NOMO-1 treated with dmso at 0.1 percent for 144 hours (cell line): Measurements from ENCODE around the gene GFRA1.

Source experiments
- DNase-seq: peaks from one replicate; lab custom pipeline; 2025; ENCODE audit not compliant: unreplicated experiment; lab: John Stamatoyannopoulos, UW

The GFRA1 gene

GRCh38 chr10:116163333-116164131 lies 109.5 kb downstream of the GFRA1 start:
- DNase-seq = no peak

GRCh38 chr10:116162851-116163250 lies 110.2 kb downstream of the GFRA1 start:
- no peak for DNase-seq

DNA sequence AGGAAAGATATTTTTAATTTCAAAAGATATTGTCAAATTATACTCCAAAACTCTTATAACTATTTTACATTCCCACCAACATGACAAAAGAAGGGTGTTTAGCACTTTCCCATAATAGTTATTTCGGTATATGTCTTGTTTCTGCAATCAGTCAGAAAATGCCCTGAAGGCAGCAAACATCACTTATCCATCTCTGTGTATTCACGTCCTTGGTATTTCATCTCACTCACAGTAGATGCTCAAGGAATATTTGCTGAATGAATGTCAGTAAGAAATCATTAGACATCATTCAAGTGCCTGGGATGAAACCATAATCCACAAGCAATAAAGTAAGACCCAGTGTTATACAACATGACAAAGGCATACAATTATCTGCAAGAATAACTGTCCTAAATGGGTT lies 112.7 kb downstream of the GFRA1 start:
- DNase-seq = no peak

GRCh38 chr10:116159197-116159596 lies 113.8 kb downstream of the GFRA1 start:
- DNase-seq = no peak

GRCh38 chr10:116158036-116158435 lies 115.0 kb downstream of the GFRA1 start:
- DNase-seq = no peak

DNA sequence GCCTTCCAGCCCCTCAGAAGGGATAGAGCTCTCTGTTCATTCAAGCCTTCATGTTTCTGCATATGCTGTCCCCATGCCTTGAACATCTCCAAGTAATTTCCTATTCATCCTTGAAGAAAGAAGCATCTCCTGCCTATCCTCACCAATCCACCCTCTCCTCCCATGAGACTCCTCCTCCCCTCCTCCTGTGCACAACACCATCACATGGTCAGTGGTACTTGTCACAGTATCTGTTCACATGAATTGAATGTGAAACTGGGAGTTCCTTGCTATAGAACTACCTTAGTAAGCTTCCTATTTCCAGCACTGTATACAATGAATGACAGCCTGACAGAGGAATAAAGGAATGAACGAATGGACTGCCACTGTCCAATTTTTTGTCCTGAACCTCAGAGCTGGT lies 115.5 kb downstream of the GFRA1 start:
- no peak for DNase-seq

GRCh38 chr10:116156819-116157218 lies 116.2 kb downstream of the GFRA1 start:
- no peak for DNase-seq

DNA sequence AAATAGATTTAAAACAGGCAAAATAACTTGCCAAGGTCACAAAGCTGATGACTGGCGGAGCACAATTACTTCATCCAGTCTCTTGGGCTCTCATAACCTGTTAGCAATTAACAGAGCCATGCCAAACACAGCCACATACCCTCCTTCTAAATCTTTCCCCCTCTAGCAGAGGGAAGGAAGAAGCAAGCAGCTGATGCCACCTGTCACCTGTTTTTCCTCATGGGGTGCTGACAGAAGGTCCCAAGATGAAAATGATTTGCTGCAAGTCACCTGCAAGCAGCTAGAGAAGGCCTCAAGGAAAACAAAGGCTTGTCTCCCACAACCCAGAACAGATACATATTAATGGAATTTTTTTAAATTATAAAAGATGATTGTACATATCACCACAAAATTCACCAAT lies 117.8 kb downstream of the GFRA1 start:
- DNase-seq = no peak

DNA sequence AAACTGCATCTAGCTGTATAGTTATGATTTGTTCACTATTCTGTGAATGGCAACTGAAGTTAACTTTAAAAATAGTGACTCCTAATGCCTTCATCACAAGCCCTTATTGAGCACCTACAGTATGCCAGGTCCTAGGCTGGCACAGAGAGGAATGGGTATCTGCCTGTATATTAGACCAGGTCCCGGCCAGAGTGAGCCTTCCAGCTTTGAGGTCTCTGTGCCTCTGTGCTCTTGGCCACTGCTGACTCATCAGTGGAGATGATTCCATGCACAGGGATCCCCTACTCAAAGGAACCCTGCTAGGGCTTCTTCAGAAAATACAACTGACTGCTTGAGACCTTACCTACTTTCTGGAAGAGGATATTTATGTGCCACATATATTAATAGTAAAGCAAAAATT lies 118.4 kb downstream of the GFRA1 start:
- DNase-seq = no peak

DNA sequence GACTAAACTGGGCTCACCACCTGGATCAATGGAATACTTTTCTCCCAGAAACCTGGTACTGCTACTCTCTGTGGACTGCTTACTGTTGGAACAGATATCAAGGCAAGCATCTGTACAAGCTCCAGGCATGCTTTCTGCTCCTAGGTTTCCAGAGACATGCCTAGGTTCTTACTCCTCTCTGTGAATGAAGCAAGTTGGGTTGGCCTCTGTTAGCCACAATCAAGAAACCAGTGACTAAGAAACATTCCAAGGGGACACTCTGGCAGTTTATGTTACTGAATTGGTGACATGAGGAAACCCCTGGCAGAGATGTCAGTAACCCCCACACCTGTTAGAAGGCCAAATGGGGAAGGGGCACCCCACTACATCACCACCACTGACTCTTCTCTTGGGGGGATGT lies 121.9 kb downstream of the GFRA1 start:
- no peak for DNase-seq

- no peak for DNase-seq
Observed at GRCh38 chr10:116150606-116151005, 122.4 kb downstream of the GFRA1 start.

DNA sequence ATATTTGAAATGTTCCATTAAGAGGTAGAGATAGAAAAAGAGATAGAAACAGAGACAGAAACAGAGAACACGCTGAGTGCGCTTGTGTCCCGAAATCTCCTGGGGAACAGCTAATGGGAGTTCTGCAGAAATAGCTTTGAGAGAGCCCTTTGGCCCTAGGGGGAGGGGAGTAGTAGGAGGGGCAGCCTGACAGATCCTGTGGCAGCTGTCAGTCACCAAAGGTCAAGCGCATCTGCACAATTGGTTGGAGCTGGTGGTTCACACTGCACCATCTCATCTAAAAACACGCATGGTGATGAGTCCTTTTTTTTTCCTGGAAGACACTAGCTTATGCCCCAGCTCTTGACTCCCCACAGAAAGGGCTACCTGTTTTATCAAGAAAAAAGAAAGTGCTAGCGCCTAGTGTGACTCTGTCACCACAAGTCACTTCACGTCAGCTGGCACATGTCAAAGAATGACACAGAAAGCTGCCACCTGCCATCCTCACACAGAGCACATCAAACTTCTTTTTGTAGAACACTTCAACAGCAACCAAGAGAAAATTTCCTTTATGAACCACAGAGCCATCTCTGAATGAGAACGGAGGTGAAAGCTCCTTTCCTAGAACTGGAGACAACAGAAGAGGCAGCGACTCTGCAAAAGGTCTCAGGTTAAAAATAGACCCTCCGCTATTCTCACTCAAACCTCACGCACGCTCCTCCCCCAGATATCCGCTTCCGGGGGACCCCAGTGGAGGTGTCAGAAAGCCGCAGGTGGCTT lies 125.7 kb downstream of the GFRA1 start:
- no peak for DNase-seq

DNA sequence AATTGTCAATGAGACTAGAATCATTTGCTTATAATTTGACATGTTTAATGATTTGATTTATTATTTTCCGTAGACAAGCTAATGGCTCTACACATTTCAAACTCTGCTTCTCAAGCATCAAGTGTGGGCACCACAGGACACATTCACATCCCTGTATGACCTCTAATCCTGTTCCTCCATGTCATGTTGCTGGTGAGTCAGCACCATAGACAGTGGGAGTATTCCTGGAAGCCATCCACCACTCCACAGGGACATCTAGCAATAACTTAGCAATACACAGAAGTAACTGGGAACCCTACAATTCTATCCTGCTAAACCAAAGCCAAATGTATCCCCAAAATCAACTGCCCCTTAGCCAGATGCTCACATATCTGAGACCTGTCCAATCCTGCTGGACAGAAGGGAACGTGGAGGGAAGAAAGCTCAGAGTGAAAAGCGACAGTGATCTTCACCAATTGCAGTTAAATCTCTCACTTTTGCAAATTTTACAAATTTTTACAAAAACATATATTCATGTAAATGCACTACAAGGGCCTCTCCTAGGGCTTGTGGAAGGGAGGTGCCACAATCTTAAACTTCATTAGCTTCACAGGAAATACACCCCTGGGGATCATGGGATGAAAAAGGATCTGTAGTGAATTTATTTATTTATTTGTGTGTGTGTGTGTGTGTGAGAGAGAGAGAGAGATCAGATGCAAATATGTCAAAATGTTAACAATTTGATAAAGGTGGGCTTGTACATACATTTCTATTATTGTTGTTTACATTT lies 126.5 kb downstream of the GFRA1 start:
- DNase-seq = no peak

GRCh38 chr10:116143673-116144222 lies 129.3 kb downstream of the GFRA1 start:
- DNase-seq = no peak

DNA sequence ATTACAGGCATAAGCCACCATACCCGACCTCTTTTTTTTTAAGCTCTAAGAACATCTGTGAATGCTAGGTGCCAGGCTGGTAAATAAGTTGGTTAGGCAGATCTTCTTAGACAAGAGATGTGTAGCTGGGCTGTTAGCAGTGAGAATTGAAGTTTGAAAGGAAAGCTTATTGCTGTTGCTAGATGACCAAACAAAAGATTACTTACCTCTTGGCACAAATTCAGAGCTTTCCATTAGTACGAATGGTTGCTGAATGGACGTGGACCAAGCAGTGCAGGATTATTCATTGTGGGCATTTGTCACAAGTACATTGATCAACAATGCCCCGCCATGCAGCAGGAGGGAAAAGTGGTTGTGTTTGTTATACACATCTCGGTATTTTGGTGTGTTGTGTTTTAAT lies 131.2 kb downstream of the GFRA1 start:
- DNase-seq = no peak

GRCh38 chr10:116141246-116141645 lies 131.8 kb downstream of the GFRA1 start:
- DNase-seq = no peak

- no peak for DNase-seq
Observed at GRCh38 chr10:116139886-116140285, 133.1 kb downstream of the GFRA1 start.

- DNase-seq = no peak
Observed at GRCh38 chr10:116138897-116139296, 134.1 kb downstream of the GFRA1 start.

DNA sequence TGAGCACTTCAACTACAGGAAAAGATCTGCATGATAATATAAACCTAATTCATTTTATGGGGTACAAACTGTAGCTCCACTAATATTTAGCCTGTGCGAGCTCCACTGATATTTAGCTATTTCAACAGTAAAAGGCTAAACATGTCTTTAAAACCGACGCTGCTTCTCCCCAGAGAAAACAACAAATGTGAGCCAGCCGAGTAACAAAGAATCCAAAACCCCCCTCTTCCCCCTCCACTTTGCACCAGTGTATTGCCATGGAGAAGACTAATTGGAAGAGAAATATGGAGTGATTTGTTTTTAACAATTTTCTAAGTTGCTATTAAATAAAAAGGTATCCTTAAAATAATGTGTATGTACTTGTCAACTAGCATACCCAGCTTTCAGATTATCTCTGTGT lies 136.7 kb downstream of the GFRA1 start:
- no peak for DNase-seq

DNA sequence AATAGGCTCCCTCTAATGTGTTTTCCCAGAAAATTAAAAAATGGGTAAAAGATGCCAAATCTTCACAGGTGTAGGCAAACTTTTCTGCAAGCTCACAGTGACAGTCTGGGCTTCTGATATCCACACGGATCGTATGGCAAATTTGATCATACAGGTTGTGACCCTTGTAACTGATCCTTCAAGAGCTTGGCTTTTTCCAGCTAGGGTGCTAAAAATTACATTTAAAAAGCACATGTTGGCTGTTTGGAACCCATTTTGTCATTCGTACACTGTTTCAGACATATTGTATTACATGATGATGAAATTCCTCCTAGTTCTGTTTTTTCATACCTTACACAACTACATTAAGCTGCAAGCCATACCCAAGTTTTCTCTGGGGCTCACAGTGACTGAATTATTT lies 138.7 kb downstream of the GFRA1 start:
- DNase-seq = no peak

DNA sequence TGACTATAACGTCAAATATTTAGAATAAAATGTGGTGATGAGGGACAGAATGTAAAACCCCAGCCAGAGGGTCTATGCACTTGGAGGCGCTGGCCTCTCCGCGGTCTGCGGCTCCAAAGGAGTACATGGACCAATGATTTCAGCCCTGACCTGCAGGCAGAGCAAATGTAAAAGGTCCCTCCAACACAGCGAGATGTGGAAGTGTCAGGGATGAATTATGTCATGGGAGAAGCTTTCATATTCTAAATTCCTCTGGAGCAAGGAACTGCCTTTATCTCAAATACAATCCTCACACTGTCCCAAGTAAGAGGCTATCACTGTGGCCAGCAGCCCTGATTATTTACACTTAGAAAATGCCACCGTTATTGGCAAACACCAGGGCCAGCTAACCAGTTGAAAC lies 139.4 kb downstream of the GFRA1 start:
- DNase-seq = no peak
